Ovary (tissue), 10 donors: Measurements from ENCODE around the gene DPPA4. TPM values are rescaled to one million over a fixed set of nuclear protein-coding genes. Genes with fewer than 3 reads are reported as not detected.

Experiments
- DNase-seq, 5 donors: peaks; one replicate each; pipeline ENCODE4 v3.0.0-alpha.2; 2019 to 2020
- H3K27ac ChIP-seq, 2 donors: fragments of 200-600 bp; one replicate each; pipeline versions ENCODE4 v1.5.1 to v1.8.0; 2019 to 2022
- H3K27me3 ChIP-seq: fragments of 200-600 bp; one replicate; pipeline ENCODE4 v1.8.0; 2022
- H3K36me3 ChIP-seq: fragments of 200-600 bp; sonication (generic); one replicate; pipeline ENCODE4 v1.5.1; 2019
- H3K4me1 ChIP-seq: one replicate; pipeline ENCODE4 v1.8.1; 2013; ENCODE audit warnings: mild to moderate bottlenecking, moderate library complexity; ENCODE audit not compliant: insufficient read depth
- H3K4me3 ChIP-seq: fragments of 200-600 bp; sonication (generic); one replicate; pipeline ENCODE4 v1.5.1; 2017
- H3K9me3 ChIP-seq, 2 donors: fragments of 200-600 bp in 1 of 2; sonication (generic) in 1 of 2; one replicate each; pipeline versions ENCODE4 v1.5.1 to v1.8.1; 2013 to 2019; ENCODE audit warnings: mild to moderate bottlenecking in 1 of 2, moderate library complexity in 1 of 2
- EP300 ChIP-seq: sonication (generic); formaldehyde crosslinking; IDR thresholded peaks from one replicate; pipeline ENCODE4 v1.6.1; 2017; ENCODE audit warnings: antibody characterized with exemption
- POLR2A ChIP-seq: fragments of 450-650 bp; IDR thresholded peaks from one replicate; pipeline ENCODE4 v1.6.1; 2017; ENCODE audit warnings: antibody characterized with exemption, mild to moderate bottlenecking, moderate library complexity
- WGBS, 3 donors: extraction: QIAGEN DNeasy Blood & Tissue Kit in 1 of 3; methylation state at CpG; one replicate each; pipeline versions ENCODE4 v1.1.5 to v1.1.7; 2013 to 2017; 5-methylcytosine and 5-hydroxymethylcytosine counted together
- intact Hi-C, 4 donors: fragments of 100-400 bp; cut with DNase I; formaldehyde crosslinking; loops; one replicate each; pipeline versions ENCODE4 v1.11.0 to v1.15.1; 2022 to 2023
- long read RNA-seq, 3 donors: library from polyadenylated mRNA in 2 of 3; unstranded in 2 of 3; transcript quantifications; one replicate each; pipeline ENCODE4 v2.0.0 and lab custom pipeline, GENCODE V29; 2021 to 2026
- polyA plus RNA-seq, 2 donors: library from polyadenylated mRNA; stranded (reverse); fragments of 200-250 nt in 1 of 2; fragments of 350-450 nt in 1 of 2; fragmentation: Illumina TruSeq in 1 of 2; extraction: RNeasy Lipid Tissue Mini Kit (QIAGEN cat#74804) in 1 of 2; gene quantifications; one replicate each; pipeline ENCODE4 v1.2.3, GENCODE V29; 2013 to 2014
- total RNA-seq, 7 donors: library from RNA; depleted of rRNA in 2 of 7; stranded (reverse); fragments of >200 nt in 2 of 7; fragmentation: NEBNext Ultra II Directional in 3 of 7; extraction: Animal tissue kit (Norgen Biotek cat#: 25700) in 3 of 7; gene quantifications; one replicate each; pipeline versions ENCODE4 v1.1.0 to v1.2.4, GENCODE V29; 2016 to 2023
- TF ChIP-seq, protein P1 (sequence below), 3 donors: fragments of 450-650 bp in 2 of 3; fragments of 200-600 bp in 1 of 3; IDR thresholded peaks; one replicate each; pipeline versions ENCODE4 v1.5.1 to v1.8.0; 2016 to 2022; ENCODE audit warnings: antibody characterized with exemption in 3 of 3, mild to moderate bottlenecking in 1 of 3
- donor health status: DM: no; HTN: no; CAD: no; lungs with moderate emphysema.
- donor health status: DM: no; HTN: no; CAD: no.
- donor health status: Bipolar disorder and iron deficiency.
- donor health status: DM: yes; HTN: yes; CAD: no.
- donor health status: DM: no; HTN: no; CAD: no.
- donor health status: DM: yes; HTN: yes; CAD: no.

Gene DPPA4, protein sequence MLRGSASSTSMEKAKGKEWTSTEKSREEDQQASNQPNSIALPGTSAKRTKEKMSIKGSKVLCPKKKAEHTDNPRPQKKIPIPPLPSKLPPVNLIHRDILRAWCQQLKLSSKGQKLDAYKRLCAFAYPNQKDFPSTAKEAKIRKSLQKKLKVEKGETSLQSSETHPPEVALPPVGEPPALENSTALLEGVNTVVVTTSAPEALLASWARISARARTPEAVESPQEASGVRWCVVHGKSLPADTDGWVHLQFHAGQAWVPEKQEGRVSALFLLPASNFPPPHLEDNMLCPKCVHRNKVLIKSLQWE
- total RNA-seq (1 to 10 TPM in 1 of 7 donors, not detected in 6; 1.7 TPM), polyA plus RNA-seq (under 1 TPM in 1 of 2 donors, not detected in 1; 0.08 TPM)
- long read RNA-seq, donor 1, result 0 reads
- long read RNA-seq, donor 2, transcript DPPA4-205 (5 exons, 1,225 nt), result minor isoform, 8 of 53 reads
- long read RNA-seq, donor 2, transcript DPPA4-201 (7 exons, 2,817 nt), result major isoform, 16 of 53 reads
- long read RNA-seq, donor 2, partial matches to known transcripts, result 24 of 53 reads
- long read RNA-seq, donor 2, other reads (novel, unspliced or antisense), result 0 of 53 reads
- long read RNA-seq, donor 3, result 0 reads

GRCh38 chr3:109337393-109337792 lies at the start of gene DPPA4:
DPPA4 (minus strand) TSS chr3:109337546; CDS start chr3:109337517, 29 bp downstream.
- 77 to 84% (median 80%) methylated on average over 5 of the region's 5 CpGs for WGBS, 3 donors
- intact Hi-C loops, result no loop called here
- Histone ChIP-seq H3K9me3 (no peaks in the 10 kb centered on the region), H3K4me1 (no peaks in the 10 kb centered on the region), H3K36me3 (no peaks in the 10 kb centered on the region), H3K27me3 (no peaks in the 10 kb centered on the region), H3K4me3 (no peak within 1 kb of the TSS), H3K27ac (no peak within 1 kb of the TSS)
- no peak for DNase-seq
- TF ChIP-seq, protein P1, sequence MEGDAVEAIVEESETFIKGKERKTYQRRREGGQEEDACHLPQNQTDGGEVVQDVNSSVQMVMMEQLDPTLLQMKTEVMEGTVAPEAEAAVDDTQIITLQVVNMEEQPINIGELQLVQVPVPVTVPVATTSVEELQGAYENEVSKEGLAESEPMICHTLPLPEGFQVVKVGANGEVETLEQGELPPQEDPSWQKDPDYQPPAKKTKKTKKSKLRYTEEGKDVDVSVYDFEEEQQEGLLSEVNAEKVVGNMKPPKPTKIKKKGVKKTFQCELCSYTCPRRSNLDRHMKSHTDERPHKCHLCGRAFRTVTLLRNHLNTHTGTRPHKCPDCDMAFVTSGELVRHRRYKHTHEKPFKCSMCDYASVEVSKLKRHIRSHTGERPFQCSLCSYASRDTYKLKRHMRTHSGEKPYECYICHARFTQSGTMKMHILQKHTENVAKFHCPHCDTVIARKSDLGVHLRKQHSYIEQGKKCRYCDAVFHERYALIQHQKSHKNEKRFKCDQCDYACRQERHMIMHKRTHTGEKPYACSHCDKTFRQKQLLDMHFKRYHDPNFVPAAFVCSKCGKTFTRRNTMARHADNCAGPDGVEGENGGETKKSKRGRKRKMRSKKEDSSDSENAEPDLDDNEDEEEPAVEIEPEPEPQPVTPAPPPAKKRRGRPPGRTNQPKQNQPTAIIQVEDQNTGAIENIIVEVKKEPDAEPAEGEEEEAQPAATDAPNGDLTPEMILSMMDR (IDR thresholded peaks at IDR 0.05), result no peak
- no peak for TF ChIP-seq EP300
- no peak for TF ChIP-seq POLR2A

DNA sequence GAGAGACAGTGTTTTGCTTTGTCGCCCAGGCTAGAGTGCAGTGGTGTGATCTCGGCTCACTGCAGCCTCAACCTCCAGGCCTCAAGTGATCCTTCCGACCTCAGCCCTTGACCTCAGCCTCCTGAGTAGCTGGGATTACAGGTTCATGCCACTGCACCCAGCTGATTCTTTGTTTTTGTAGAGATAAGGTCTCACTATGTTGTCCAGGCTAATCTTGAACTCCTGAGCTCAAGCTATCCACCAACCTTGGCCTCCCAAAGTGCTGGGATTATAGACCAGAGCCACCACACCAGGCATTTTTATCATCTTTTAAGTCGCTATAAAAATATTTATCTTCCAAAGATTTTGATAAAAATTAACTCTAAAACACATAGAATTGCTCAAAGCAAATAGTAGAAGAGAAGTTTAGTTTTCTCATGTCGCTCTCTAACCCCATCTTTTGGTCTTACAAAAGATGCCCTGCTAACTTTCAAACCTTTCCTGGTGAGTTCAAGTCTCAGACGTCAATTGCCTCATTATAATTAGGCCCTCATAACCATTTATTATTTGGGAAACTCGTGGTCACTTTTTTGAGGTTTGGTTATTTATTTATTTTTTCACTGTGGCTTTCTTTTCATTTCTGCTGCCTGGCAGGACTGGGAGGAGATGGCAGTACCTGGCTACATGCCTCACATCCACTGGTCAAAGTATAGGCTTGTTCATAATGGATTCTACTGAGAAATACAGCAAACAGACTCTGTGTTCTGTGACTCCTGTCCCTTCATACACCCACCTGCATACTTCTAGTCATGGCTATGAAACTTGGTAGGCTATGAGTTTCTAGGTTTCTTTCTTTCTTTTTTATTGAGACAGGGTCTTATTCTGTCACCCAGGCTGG lies 48.3 kb upstream of the DPPA4 start:
- DNase-seq, result no peak
- Histone ChIP-seq H3K36me3 (no peaks in the 10 kb centered on the region), H3K9me3 (no peaks in the 10 kb centered on the region), H3K27me3 (no peaks in the 10 kb centered on the region), H3K4me3 (no peak overlapping the region), H3K4me1 (no peaks in the 10 kb centered on the region), H3K27ac (no peak overlapping the region)
- WGBS, 3 donors, result 71 to 78% (median 72%) methylated on average over 7 of the region's 7 CpGs
- intact Hi-C loops, result no loop called here
- TF ChIP-seq POLR2A, result no peak
- TF ChIP-seq EP300, result no peak
- TF ChIP-seq, protein P1 (IDR thresholded peaks at IDR 0.05), result no peak

- 5 to 23% (median 15%) methylated on average over 1 of the region's 1 CpG for WGBS, 3 donors
- Histone ChIP-seq H3K36me3 (no peaks in the 10 kb centered on the region), H3K27me3 (no peaks in the 10 kb centered on the region), H3K4me3 (no peak overlapping the region), H3K27ac (no peak overlapping the region), H3K9me3 (no peaks in the 10 kb centered on the region), H3K4me1 (no peaks in the 10 kb centered on the region)
- TF ChIP-seq, protein P1 (IDR thresholded peaks at IDR 0.05), result no peak
- TF ChIP-seq POLR2A, result no peak
- no peak for DNase-seq
- intact Hi-C loops, result no loop called here
These were observed 46.8 kb upstream of the DPPA4 start for GRCh38 chr3:109384164-109384563.

GRCh38 chr3:109382588-109382987 lies 45.2 kb upstream of the DPPA4 start:
- no peaks in the 10 kb centered on the region for H3K36me3 ChIP-seq
- no peaks in the 10 kb centered on the region for H3K9me3 ChIP-seq
- no peak for DNase-seq
- H3K4me3 ChIP-seq, result no peak overlapping the region
- no peaks in the 10 kb centered on the region for H3K27me3 ChIP-seq
- H3K27ac ChIP-seq, result no peak overlapping the region
- no peak for TF ChIP-seq POLR2A
- no peak for TF ChIP-seq EP300
- TF ChIP-seq, protein P1 (IDR thresholded peaks at IDR 0.05), result no peak
- intact Hi-C loops, result no loop called here
- no peaks in the 10 kb centered on the region for H3K4me1 ChIP-seq
- 36 to 42% (median 39%) methylated on average over 7 of the region's 7 CpGs for WGBS, 3 donors
